GM23338 (cell line): ENCODE data around the gene PGGHG. TPM values are rescaled to one million over a fixed set of nuclear protein-coding genes. Genes with fewer than 3 reads are reported as not detected.
A peak's percentile ranks its signal among the peaks of the same experiment; 100 is the strongest.

Experiments
- ATAC-seq: fragments of 200-7000 bp; cut with Tn5 transposase; 3 replicates; pipeline ENCODE4 v1.9.1; 2020
- DNase-seq: peaks from one replicate; pipeline ENCODE4 v3.0.0-alpha.2; 2015; ENCODE audit warnings: low spot score
- H2AFZ ChIP-seq: fragments of 200-600 bp; sonication (generic); 2 replicates; pipeline ENCODE4 v1.8.0; 2016; ENCODE audit warnings: antibody characterized with exemption, mild to moderate bottlenecking, moderate library complexity
- H3F3A ChIP-seq: fragments of 200-600 bp; sonication (generic); replicated peaks from 2 replicates; pipeline ENCODE4 v1.8.0; 2017; ENCODE audit warnings: antibody characterized with exemption, mixed run types, low read depth
- H3K27ac ChIP-seq: fragments of 200-600 bp; sonication (generic); 2 replicates; pipeline ENCODE4 v1.6.1; 2016; ENCODE audit warnings: low read depth
- H3K27me3 ChIP-seq: fragments of 200-600 bp; sonication (generic); 2 replicates; pipeline ENCODE4 v1.8.0; 2016; ENCODE audit warnings: mild to moderate bottlenecking, mixed run types, moderate library complexity; ENCODE audit not compliant: insufficient read depth
- H3K36me3 ChIP-seq: fragments of 200-600 bp; sonication (generic); 2 replicates; pipeline ENCODE4 v1.8.0; 2016; ENCODE audit warnings: mild to moderate bottlenecking; ENCODE audit not compliant: insufficient read depth
- H3K4me1 ChIP-seq: fragments of 200-600 bp; sonication (generic); 2 replicates; pipeline ENCODE4 v1.8.0; 2016; ENCODE audit warnings: mild to moderate bottlenecking, moderate library complexity; ENCODE audit not compliant: insufficient read depth
- H3K4me2 ChIP-seq: fragments of 200-600 bp; sonication (generic); 2 replicates; pipeline ENCODE4 v1.7.1; 2017; ENCODE audit warnings: mixed run types
- H3K4me3 ChIP-seq: fragments of 200-600 bp; sonication (generic); 2 replicates; pipeline ENCODE4 v1.6.1; 2016; ENCODE audit warnings: mixed run types
- H3K79me2 ChIP-seq: fragments of 200-600 bp; sonication (generic); replicated peaks from 2 replicates; pipeline ENCODE4 v1.8.0; 2017; ENCODE audit warnings: mild to moderate bottlenecking; ENCODE audit not compliant: insufficient read depth
- H3K9me2 ChIP-seq: fragments of 200-600 bp; sonication (generic); 2 replicates; pipeline ENCODE4 v1.8.0; 2017; ENCODE audit not compliant: insufficient read depth
- H4K20me1 ChIP-seq: fragments of 200-600 bp; sonication (generic); replicated peaks from 2 replicates; pipeline ENCODE4 v1.8.0; 2017; ENCODE audit warnings: mild to moderate bottlenecking; ENCODE audit not compliant: insufficient read depth
- H3K27ac Mint-ChIP-seq: 2 replicates; pipeline ENCODE4 v1.8.0; 2020; ENCODE audit warnings: inconsistent platforms, mild to moderate bottlenecking, moderate library complexity, mixed read lengths
- H3K27me3 Mint-ChIP-seq: 3 replicates; pipeline ENCODE4 v1.8.0; 2022; ENCODE audit warnings: low read depth, mild to moderate bottlenecking, moderate library complexity, mixed read lengths, inconsistent platforms; ENCODE audit not compliant: insufficient read depth, poor library complexity
- H3K36me3 Mint-ChIP-seq: 3 replicates; pipeline ENCODE4 v1.8.0; 2021; ENCODE audit warnings: low read depth, mild to moderate bottlenecking, inconsistent platforms, moderate library complexity, mixed read lengths
- H3K4me1 Mint-ChIP-seq: 3 replicates; pipeline ENCODE4 v1.8.0; 2020; ENCODE audit warnings: mild to moderate bottlenecking, inconsistent platforms, mixed read lengths
- H3K4me3 Mint-ChIP-seq: 3 replicates; pipeline ENCODE4 v1.8.0; 2021; ENCODE audit warnings: moderate library complexity, mild to moderate bottlenecking, inconsistent platforms, mixed read lengths
- H3K9me3 Mint-ChIP-seq: 3 replicates; pipeline ENCODE4 v1.8.0; 2020; ENCODE audit warnings: moderate library complexity, mild to moderate bottlenecking, inconsistent platforms, mixed read lengths
- CREB1 ChIP-seq: fragments of 250-450 bp; sonication (Bioruptor Pico); IDR thresholded peaks from 2 replicates; pipeline ENCODE4 v1.5.0; 2020; ENCODE audit warnings: low read depth, mild to moderate bottlenecking, moderate library complexity
- CTCF ChIP-seq, 2 experiments: fragments of 200-600 bp in 1 of 2; sonication (generic) in 1 of 2; conservative IDR thresholded peaks; 2 replicates each; pipeline versions ENCODE4 v1.5.1 to v1.6.1; 2016 to 2017; ENCODE audit warnings: antibody characterized with exemption in 2 of 2, low read depth in 2 of 2, mild to moderate bottlenecking in 2 of 2, moderate library complexity in 1 of 2
- EZH2 ChIP-seq: fragments of 200-600 bp; sonication (generic); IDR thresholded peaks from one replicate; pipeline ENCODE4 v1.8.0; 2017; ENCODE audit warnings: antibody characterized with exemption, mild to moderate bottlenecking, low read depth; ENCODE audit not compliant: unreplicated experiment
- NANOG ChIP-seq: IDR thresholded peaks from 2 replicates; pipeline ENCODE4 v1.6.1; 2016; ENCODE audit warnings: antibody characterized with exemption, borderline replicate concordance
- STAT1 ChIP-seq: IDR thresholded peaks from one replicate; pipeline ENCODE4 v1.6.1; 2016; ENCODE audit warnings: antibody characterized with exemption; ENCODE audit not compliant: unreplicated experiment
- ZNF114 ChIP-seq: fragments of 250-450 bp; sonication (Bioruptor Pico); IDR thresholded peaks from 2 replicates; pipeline ENCODE4 v1.5.0; 2020; ENCODE audit warnings: mild to moderate bottlenecking, moderate library complexity
- ZNF462 ChIP-seq: fragments of 250-450 bp; sonication (Bioruptor Pico); IDR thresholded peaks from 2 replicates; pipeline ENCODE4 v1.5.0; 2020; ENCODE audit warnings: mild to moderate bottlenecking, moderate library complexity
- polyA plus RNA-seq: library from polyadenylated mRNA; unstranded; fragments of >200 nt; fragmentation: Nextera tagmentation; extraction: Ambion mirVana; gene quantifications from 2 replicates; pipeline ENCODE4 v1.2.1, GENCODE V29; 2016
- total RNA-seq: library from RNA; depleted of rRNA; stranded (reverse); fragments of >200 nt; shearing (Covaris generic); gene quantifications from 2 replicates; pipeline ENCODE4 v1.2.3, GENCODE V29; 2014

The PGGHG gene
- total and polyA plus RNA-seq, 2 experiments from 2014 or later, result 24.9 to 55.8 TPM

- peaks cover 10% of the 10 kb centered on the region; the same call in 2 of the 3 replicates for H3K36me3 Mint-ChIP-seq
- Histone ChIP-seq H3K27me3 (no peaks in the 10 kb centered on the region), H3K4me3 (no peak within 1 kb of the TSS), H3K36me3 (no peaks in the 10 kb centered on the region), H3K4me1 (peaks cover 40% of the 10 kb centered on the region), H3K4me2 (peak within 1 kb of the TSS; percentile 65), H3K79me2 (no peaks in the 10 kb centered on the region), H3K9me2 (no peaks in the 10 kb centered on the region), H3K27ac (no peak within 1 kb of the TSS), H3F3A (peaks cover 9% of the 10 kb centered on the region), H2AFZ (no peak within 1 kb of the TSS), H4K20me1 (no peaks in the 10 kb centered on the region)
- H3K4me3 Mint-ChIP-seq, result no peak within 1 kb of the TSS; the same call in 2 of the 3 replicates
- peaks cover 7% of the 10 kb centered on the region; the same call in 2 of the 3 replicates for H3K9me3 Mint-ChIP-seq
- peaks cover 38% of the 10 kb centered on the region for H3K4me1 Mint-ChIP-seq
- ATAC-seq, result no peak
- no peak within 1 kb of the TSS for H3K27ac Mint-ChIP-seq
- peaks cover 27% of the 10 kb centered on the region for H3K27me3 Mint-ChIP-seq
- no peak for DNase-seq
- no peak for TF ChIP-seq CREB1 (CRISPR knock-in tag)
- no peak for TF ChIP-seq CTCF (conservative IDR thresholded peaks at IDR 0.05; ENCODE audit: low read depth in 2 of 2)
- TF ChIP-seq STAT1, result no peak
- TF ChIP-seq EZH2, result no peak
- TF ChIP-seq ZNF114 (CRISPR knock-in tag), result no peak
- TF ChIP-seq NANOG, result no peak
- TF ChIP-seq ZNF462 (CRISPR knock-in tag), result no peak
Observed at GRCh38 chr11:299081-299891, 10.4 kb downstream of the PGGHG start, which contains the start of gene IFITM5. TSS of gene IFITM5 (minus strand) at chr11:299526. CDS start at chr11:299490, 36 bp downstream.
